Lung microvascular endothelial cell (primary cell): Measurements from ENCODE around the gene NPS. TPM values are rescaled to one million over a fixed set of nuclear protein-coding genes. Genes with fewer than 3 reads are reported as not detected.

Experiments used
- DNase-seq, 2 donors: peaks; one replicate each; pipeline versions ENCODE4 v3.0.0 to v3.0.0-alpha.2; 2010; ENCODE audit warnings: low read depth in 2 of 2
- total RNA-seq: library from RNA; depleted of rRNA; stranded (reverse); fragments of >200 nt; gene quantifications from 2 replicates; pipeline ENCODE4 v1.2.1, GENCODE V29; 2014

NPS gene, protein sequence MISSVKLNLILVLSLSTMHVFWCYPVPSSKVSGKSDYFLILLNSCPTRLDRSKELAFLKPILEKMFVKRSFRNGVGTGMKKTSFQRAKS
- total RNA-seq, result not detected in 2 replicates

- DNase-seq, result no peak
Measured at GRCh38 chr10:127549009-127549408, at the start of gene NPS. Gene NPS (plus strand): TSS chr10:127549309. CDS start chr10:127549369, 60 bp downstream.

GRCh38 chr10:127500127-127500526, 49.0 kb upstream of the NPS start:
- no peak for DNase-seq

DNA sequence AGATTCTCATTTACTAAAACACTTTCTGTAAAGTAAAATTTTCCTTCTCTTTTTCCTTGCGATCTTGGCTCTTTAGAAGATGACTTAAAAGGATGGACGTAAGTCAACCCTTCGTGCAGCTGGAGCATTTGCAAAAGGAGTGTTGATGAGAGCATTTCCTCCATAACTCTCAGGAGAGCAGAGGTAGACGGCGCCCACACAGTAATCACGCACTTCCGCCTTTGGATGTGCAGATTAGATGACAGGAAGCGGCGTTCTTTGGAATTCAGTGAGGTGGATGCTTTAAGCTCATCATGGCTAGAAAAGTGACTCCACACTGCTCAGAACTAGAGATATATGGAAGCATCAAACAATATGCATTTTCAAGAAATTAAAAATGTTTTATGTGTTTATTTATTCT, 43.0 kb upstream of the NPS start:
- DNase-seq, result peak in 1 of 2 donors; percentile 15

DNA sequence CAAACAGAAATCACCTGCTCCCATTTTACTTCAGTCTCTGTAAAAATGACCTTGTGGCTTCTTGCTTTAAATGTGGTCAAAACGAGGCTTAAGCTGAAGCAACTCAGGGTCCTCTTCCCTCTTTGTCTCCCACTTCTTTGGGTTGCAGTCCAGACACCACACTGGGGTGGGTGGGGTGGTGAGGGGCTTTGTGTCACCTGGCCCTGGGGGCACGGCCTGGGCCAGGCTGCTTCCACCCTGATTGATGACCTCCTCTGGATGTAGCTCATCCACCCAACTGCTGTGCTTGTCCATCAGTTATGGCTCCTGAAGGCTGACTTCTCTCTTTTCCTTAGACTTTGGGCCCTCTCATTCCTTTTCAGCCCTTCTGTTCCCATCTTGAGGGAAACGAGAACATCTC, 26.8 kb upstream of the NPS start:
- DNase-seq, result no peak

GRCh38 chr10:127523476-127523875, 25.6 kb upstream of the NPS start:
- DNase-seq, result no peak

DNA sequence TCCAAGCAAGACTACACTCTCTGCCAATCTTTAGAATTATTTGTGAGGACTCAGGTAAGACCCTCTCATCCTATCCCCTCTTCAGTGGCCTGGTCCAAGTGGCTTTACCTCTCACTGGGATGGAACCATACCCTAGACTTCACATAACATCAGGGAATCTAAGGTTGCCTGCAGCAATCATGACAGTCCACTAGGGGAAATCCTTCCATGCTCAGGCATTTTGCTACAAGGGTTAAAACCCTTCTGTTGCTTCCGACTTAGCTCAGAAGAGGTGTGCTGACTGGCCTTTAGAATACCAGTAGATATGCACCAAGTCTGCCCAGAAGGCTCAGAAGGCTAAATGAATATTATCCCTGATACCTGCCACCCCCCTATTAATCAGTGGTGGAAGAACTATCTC, 24.9 kb upstream of the NPS start:
- no peak for DNase-seq

DNA sequence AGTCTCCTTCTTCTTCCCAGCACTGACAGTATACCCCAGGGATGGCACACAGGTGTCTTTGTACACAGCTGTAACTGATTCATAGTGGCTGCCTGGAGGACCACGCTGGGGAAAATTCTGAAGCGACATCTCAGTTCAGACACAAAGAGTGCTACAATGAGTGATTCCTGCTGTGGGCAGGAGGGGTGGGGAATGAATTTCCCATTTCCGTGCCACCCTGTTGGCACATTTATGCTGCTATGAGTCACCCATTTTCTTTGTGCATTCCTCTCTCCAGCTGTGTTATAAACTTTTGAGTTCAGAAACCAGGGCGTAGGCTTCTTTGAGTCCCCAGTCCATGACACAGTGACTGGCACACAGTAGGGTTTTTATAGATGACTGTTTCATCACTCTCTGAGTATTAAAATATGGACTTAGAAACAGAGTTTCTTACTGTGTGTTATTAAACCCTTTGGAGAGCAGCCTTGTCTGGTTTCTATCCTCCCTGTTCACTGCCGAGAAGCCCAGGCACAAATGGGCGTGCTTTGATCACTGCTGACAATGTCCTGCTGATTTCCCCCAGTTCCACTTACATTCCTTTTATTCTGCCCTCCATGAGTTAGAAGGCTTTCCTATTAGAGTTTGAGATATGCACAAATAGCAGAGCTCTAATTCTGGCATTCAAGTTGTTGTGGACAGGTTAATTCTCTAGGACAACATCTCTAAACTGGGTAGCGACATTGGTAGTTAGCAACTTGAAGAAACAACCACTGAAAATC, 24.0 kb upstream of the NPS start:
- DNase-seq, result no peak

DNA sequence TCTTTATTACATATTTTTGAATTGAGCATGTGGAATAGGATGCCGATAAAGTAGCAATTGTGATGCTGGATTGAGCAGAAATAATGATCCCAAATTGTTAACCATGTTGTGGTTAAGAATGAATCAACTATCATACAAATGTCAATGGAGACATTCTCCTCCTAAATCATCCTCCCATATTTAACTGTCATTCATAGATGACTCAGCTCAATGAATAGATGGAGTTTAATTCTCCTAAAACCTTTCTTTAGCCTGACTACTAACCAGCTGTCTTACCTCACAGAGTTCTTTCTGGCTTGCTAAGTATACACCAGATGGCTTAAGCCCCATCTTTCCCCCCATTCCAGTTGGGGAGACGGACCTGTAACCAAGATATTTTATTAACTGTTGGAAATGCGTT, 23.4 kb upstream of the NPS start:
- no peak for DNase-seq

GRCh38 chr10:127526161-127526560, 22.9 kb upstream of the NPS start:
- no peak for DNase-seq

- DNase-seq, result no peak
Measured at GRCh38 chr10:127527320-127527719, 21.8 kb upstream of the NPS start.

- DNase-seq, result peak in 1 of 2 donors; percentile 63
Measured at GRCh38 chr10:127527891-127528290, 21.2 kb upstream of the NPS start.

DNA sequence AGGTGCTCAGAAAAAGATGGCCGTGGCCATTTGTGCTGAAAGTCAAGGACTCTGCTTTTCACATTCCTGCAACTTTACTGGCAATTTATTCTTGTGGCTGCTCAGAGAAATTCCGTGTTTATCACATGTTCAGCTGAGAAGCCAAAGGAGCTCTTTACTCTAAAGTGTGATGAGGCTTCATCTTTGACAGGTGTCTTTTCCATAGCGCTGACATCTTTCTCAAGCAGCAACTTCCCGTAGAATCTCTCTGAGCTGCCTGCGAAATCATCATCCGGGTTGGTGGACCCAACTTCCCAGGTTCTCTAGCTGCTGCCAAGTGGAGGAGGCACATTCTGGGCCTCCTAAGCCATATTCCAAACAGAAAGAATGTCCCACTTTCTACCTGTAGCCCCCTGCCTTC, 16.9 kb upstream of the NPS start:
- no peak for DNase-seq

- no peak for DNase-seq
Measured at GRCh38 chr10:127532659-127533058, 16.4 kb upstream of the NPS start.

DNA sequence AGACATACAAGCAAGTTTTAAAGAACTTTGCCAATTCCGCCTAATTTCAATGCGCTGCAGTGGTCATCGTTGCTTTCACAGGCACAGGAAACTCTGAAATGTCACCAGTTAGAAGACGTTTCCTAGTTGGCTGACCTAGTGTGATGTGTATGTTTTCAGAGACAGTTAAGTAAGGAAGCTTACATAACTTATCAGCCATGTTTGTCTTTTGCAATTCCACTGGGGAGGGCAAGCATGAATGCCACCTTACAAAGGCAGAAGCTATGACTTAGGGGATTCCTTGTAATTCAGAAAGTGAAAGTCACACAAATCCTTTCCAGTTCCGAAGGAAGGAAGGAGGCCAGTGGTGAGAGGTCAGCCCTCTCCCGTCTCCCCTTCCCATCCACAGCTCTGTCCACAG, 15.0 kb upstream of the NPS start:
- DNase-seq, result peak in 1 of 2 donors; percentile 33

- DNase-seq, result no peak
Measured at GRCh38 chr10:127534496-127534895, 14.6 kb upstream of the NPS start.

DNA sequence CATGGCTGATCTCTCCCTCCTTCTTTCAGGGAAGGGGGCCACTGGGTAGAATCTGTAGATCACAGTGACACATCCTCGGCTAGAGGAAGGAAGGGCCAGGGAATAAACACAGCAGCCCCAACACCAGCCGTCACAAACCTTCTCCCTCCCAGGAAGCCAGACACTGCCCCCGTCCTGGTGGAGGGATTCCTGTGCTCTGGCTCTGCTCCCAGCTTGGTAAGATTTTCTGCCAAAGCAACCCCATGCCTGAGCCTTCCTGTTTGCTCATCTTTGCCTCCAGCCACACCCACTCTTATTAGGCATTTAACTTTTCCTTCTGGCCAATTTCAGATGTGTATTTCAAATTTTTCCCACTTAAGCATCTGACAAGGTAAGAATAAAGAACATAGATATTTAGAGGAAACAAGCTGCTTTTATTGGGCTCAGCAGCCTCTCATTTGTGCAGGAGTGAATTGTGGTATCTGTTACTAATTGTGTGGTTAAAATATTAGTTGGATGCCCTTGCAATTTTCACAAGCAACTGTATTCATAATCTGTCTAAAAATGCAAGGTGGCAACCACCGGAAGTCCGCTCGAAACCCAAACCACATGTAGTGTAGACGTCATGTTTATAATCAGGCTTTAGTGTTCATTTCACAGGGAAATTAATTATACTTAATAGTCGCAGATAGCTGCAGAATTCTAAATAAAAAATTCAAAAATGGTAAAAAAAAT, 13.2 kb upstream of the NPS start:
- no peak for DNase-seq

DNA sequence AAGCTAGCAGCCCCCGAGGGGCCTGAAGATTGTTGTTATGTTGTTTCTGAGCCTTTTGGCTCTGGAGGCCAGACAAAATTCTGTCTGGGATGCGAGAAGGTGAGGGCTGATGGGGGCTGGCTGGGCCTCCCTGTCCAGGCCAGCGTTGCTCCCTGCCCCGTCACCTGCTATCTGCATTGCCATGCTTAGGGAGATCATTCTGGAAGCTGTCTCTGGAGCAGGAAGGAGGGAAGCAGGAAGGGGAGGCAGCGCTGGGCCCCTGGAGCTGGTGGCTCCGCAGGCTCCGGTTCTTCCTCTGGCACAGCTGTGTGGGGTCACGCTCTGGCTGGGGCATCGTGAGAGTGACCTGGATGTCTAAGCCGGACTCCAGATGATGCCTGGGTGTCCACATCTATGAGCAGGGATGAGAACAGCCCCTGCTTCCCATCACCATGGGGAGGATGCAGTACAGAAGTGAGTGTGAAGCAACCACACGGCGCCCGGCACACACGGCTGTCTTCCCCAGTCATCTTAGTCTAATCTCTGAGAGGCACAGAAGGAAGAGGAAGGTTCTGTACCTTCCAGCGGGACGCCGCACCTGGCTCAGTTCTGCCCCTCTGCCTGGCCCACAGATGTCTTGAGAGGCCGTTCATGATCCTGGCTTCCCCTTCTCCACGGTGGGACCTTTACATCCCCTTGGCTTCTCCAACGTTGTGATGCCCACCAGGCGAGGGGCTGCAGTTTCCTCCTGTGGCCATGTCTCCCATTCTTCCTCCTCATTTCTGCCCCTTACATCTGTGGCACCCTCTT, 11.9 kb upstream of the NPS start:
- DNase-seq, result no peak

GRCh38 chr10:127537924-127538323, 11.2 kb upstream of the NPS start:
- DNase-seq, result no peak

GRCh38 chr10:127548022-127548421, 1.1 kb upstream of the NPS start:
- DNase-seq, result no peak

DNA sequence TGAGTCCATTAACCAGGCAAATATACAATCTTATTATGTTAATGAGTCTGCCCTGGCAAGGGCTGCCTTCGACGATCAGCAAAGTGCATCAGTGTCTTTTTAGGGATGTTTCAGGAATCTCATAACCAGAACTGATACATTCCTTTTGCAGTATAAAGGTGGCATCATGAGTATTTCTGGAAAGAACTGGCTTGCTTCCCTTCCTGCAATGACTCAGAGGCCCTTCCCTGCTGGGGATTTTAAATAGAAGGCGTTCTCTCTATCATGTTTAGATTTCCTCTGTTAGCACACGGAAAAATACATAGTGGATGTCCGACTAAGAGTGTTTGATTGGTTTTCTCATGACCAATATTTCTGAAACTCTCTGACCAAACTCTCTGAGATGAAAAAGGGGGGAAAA, 1.8 kb downstream of the NPS start:
- DNase-seq, result no peak

DNA sequence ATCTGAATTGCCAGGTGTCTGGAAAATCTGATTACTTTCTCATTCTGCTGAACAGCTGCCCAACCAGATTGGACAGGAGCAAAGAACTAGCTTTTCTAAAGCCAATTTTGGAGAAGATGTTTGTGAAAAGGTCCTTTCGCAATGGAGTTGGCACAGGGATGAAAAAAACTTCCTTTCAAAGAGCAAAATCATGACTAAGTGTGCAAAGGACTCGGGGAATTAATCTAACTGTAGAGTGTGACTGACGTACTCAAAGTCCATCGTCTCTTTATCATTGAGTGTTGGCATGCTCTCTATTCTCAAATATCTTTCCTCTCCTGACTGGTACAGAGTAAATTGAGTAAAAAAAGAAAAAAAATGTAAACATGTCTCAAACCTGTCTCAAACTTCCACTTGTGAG, 3.3 kb downstream of the NPS start:
- DNase-seq, result no peak

DNA sequence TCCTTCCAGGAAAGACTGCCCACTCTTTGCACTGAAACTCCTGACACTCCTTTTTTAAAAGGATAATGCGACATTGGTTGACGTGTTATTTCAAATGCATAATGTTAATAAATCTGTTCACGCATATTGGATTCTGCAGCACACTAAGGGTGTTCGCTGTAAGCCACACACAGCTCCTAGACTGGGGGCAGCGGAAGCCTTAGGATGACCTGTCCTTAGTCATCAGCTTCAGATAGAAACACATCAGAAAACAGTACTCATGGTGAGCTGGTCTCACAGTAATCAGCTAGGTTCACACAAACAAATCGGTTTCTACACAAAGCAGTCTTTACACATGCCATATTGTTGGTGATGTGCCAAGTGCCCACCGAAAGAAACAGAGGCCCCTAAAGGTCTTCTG, 4.3 kb downstream of the NPS start:
- DNase-seq, result no peak
